ENCODE results near the gene GDF7.

DNA sequence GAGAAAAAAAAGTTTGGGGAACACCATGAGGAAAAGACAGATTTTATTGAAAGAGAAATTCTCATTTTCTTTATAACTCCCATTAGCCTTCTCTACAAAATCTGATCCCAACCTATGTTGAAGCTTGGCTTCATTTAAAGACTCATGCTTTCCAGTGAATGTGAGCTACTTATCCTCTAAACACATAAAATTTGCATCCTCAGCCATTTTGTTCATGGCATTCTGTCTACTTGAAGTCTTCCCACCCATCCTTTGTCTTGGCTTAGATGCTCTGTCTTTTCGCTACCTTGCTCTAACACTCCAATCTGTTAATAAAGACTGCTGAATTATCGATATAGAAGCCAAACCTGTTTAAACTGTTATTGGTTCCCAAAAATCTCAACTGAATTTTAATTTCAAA is 39.3 kb downstream of the GDF7 start:
- TF ChIP-seq, protein P1, sequence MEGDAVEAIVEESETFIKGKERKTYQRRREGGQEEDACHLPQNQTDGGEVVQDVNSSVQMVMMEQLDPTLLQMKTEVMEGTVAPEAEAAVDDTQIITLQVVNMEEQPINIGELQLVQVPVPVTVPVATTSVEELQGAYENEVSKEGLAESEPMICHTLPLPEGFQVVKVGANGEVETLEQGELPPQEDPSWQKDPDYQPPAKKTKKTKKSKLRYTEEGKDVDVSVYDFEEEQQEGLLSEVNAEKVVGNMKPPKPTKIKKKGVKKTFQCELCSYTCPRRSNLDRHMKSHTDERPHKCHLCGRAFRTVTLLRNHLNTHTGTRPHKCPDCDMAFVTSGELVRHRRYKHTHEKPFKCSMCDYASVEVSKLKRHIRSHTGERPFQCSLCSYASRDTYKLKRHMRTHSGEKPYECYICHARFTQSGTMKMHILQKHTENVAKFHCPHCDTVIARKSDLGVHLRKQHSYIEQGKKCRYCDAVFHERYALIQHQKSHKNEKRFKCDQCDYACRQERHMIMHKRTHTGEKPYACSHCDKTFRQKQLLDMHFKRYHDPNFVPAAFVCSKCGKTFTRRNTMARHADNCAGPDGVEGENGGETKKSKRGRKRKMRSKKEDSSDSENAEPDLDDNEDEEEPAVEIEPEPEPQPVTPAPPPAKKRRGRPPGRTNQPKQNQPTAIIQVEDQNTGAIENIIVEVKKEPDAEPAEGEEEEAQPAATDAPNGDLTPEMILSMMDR (IDR thresholded peaks at IDR 0.05; ENCODE audit: low read depth, low read length): no peak
- TF ChIP-seq, protein P2, sequence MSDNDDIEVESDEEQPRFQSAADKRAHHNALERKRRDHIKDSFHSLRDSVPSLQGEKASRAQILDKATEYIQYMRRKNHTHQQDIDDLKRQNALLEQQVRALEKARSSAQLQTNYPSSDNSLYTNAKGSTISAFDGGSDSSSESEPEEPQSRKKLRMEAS (IDR thresholded peaks at IDR 0.05; ENCODE audit: low read depth, low read length): no peak
- no peak for TF ChIP-seq POLR2A (IDR thresholded peaks at IDR 0.05; ENCODE audit: extremely low read depth, insufficient read length)
- TF ChIP-seq MYC (IDR thresholded peaks at IDR 0.05; ENCODE audit: low read depth, low read length): no peak

Data from NB4 (cell line).